IPS-18a (cell line): ENCODE data around the gene OTOGL.
"Not testable (repeated sequence)": the region's sequence is repeated elsewhere in the genome, so short reads cannot be mapped to it uniquely, and the experiment has no call there.

Source experiments
- H3K27ac ChIP-seq: one replicate; pipeline ENCODE4 v1.5.1; 2013; ENCODE audit warnings: low read length
- H3K27me3 ChIP-seq: one replicate; pipeline ENCODE4 v1.6.1; 2013; ENCODE audit warnings: mild to moderate bottlenecking, low read length; ENCODE audit not compliant: control insufficient read depth, insufficient read depth
- H3K36me3 ChIP-seq: one replicate; pipeline ENCODE4 v1.6.1; 2013; ENCODE audit warnings: low read depth, low read length; ENCODE audit not compliant: control insufficient read depth
- H3K4me1 ChIP-seq: one replicate; pipeline ENCODE4 v1.6.1; 2013; ENCODE audit warnings: low read depth, low read length; ENCODE audit not compliant: control insufficient read depth
- H3K4me3 ChIP-seq: one replicate; pipeline ENCODE4 v1.5.1; 2013; ENCODE audit warnings: low read length
- H3K9ac ChIP-seq: one replicate; pipeline ENCODE4 v1.6.1; 2013; ENCODE audit warnings: mild to moderate bottlenecking, low read length, moderate library complexity
- H3K9me3 ChIP-seq: one replicate; pipeline ENCODE4 v1.6.1; 2013; ENCODE audit warnings: low read depth, low read length; ENCODE audit not compliant: control insufficient read depth

Gene OTOGL

DNA sequence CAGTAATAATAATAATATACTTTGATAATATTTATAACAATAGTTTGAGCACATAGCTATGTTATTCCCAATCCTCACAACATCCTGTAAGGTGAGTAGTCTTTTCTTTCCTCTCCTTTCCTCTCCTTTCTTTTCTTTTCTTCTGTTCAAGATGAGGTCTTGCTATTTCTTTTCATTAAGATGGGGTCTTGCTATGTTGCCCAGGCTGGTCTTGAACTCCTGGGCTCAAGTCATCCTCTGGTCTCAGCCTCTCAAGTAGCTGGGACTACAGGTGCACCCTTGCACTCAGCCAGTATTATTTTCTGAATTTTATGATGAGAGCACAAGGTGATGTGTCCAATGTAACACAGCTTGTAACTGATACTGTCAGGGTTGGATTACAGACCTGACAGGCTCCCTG lies 134.6 kb downstream of the OTOGL start:
- Histone ChIP-seq H3K27me3 (no peaks in the 10 kb centered on the region), H3K27ac (no peak overlapping the region), H3K9ac (no peak overlapping the region), H3K4me3 (no peak overlapping the region), H3K4me1 (peaks cover 16% of the 10 kb centered on the region), H3K36me3 (no peaks in the 10 kb centered on the region), H3K9me3 (no peaks in the 10 kb centered on the region)

DNA sequence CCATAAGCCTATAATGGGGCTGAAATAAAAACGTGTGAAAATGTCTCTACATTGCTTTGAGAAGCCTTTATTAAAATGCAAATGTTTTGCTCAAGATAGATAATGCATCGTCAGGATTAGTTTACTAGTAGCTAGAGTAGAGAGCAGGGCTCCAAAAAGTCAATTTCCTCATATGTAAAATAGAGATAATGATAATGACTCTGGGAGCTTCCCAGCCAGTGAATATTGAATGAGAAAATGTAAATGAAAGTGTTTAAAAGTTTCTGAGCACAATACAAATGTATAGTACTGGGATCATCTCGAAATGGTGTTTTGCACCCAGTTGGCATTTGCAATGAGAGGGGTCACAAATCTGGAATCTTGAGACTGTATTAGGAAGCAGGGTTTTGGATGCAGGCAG lies 135.3 kb downstream of the OTOGL start:
- Histone ChIP-seq H3K9me3 (no peaks in the 10 kb centered on the region), H3K9ac (no peak overlapping the region), H3K4me1 (peaks cover 12% of the 10 kb centered on the region), H3K36me3 (no peaks in the 10 kb centered on the region), H3K27ac (no peak overlapping the region), H3K27me3 (no peaks in the 10 kb centered on the region), H3K4me3 (no peak overlapping the region)

DNA sequence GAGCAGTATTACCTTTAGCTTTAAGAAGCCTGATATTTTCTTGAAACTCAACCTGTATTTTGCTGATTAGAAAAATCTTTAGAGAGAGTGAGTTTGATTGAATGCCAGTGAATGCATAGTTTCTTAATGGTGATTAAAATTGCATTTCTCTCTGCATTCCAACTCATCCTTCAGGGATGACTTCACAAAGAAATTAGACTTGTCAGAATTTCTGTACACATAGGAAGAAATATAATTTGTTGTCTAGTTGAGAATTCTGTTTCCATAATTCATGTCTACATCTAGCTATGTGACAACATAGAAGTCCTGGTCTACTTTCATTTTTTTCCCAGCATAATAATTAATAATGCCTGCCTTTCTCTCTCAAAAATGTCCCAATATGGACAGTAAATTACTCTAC lies 136.6 kb downstream of the OTOGL start:
- H3K9me3 ChIP-seq, result no peaks in the 10 kb centered on the region
- H3K36me3 ChIP-seq, result no peaks in the 10 kb centered on the region
- H3K4me3 ChIP-seq, result no peak overlapping the region
- H3K27me3 ChIP-seq, result no peaks in the 10 kb centered on the region
- H3K4me1 ChIP-seq, result no peaks in the 10 kb centered on the region
- H3K27ac ChIP-seq, result no peak overlapping the region
- no peak overlapping the region for H3K9ac ChIP-seq

DNA sequence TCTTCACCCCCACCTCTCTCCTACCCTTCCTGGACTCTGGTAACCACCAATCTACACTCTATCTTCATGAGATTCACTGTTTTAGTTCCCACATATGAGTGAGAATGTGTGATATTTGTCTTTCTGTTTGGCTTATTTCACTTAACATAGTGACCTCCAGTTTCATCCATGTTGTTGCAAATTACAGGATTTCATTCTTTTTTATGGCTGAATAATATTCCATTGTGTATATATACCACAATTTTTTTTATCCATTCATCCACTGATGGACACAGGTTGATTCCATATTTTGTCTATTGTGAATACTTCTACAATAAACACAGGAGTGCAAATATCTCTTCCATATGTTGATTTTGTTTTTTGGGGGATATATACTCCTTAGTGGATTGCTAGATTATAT lies 140.5 kb downstream of the OTOGL start:
- no peak overlapping the region for H3K27ac ChIP-seq
- H3K36me3 ChIP-seq, result no peaks in the 10 kb centered on the region
- no peak overlapping the region for H3K9ac ChIP-seq
- no peaks in the 10 kb centered on the region for H3K9me3 ChIP-seq
- no peaks in the 10 kb centered on the region for H3K4me1 ChIP-seq
- no peak overlapping the region for H3K4me3 ChIP-seq
- no peaks in the 10 kb centered on the region for H3K27me3 ChIP-seq

DNA sequence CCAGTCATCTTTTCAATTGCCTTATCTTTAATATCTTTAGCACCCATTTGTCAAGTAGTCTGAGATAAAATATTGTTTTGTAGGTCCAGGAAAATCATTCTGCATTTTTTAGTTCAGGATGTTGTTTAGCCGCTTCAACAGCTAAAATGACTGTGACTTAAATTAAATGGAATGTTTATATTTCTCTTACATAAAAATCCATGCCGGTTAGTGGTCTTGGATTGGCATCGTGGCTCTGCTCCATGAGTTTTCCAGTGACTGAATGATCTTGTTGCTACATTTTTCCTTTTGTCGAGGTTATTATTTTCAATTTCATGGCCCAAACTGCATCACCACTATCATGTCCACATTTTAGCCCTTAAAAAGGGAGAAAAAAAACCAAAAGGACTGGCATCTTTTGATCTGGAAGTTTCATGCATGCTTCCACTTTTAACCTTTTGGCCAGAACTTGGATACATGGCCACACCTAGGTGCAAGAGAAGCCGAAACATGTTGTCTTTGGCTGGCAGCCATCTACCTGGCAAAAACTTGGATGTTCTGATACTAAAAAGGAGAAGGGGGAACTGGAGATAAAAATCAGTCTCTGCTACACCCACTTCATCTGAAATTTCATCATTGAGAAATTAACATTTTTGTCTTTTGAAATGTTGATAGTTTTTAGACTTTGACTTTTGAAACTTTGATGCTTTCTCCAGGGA lies 142.4 kb downstream of the OTOGL start:
- H3K27me3 ChIP-seq, result no peaks in the 10 kb centered on the region
- H3K27ac ChIP-seq, result no peak overlapping the region
- no peak overlapping the region for H3K4me3 ChIP-seq
- H3K9me3 ChIP-seq, result no peaks in the 10 kb centered on the region
- H3K36me3 ChIP-seq, result no peaks in the 10 kb centered on the region
- no peaks in the 10 kb centered on the region for H3K4me1 ChIP-seq
- no peak overlapping the region for H3K9ac ChIP-seq

DNA sequence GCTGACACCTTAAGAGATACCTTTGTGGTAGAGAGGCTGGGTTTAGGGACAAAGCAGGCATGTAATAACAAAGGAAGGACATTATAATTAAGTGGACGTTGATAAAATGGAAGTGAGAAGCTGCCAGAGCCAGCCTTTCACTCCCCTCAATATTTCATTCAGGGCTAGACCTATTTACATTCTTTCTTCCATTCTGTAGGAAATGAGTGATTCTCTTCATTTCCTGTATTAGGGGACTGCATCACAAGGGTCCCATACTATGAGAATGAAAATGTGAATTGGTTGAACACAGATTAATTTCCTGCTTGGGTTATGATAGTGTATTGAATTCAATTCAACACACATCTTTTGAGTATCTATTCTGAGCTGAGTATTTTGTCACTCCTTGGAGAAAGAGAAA lies 143.0 kb downstream of the OTOGL start:
- Histone ChIP-seq H3K9me3 (no peaks in the 10 kb centered on the region), H3K4me3 (no peak overlapping the region), H3K27me3 (no peaks in the 10 kb centered on the region), H3K36me3 (no peaks in the 10 kb centered on the region), H3K4me1 (no peaks in the 10 kb centered on the region), H3K27ac (no peak overlapping the region), H3K9ac (no peak overlapping the region)

DNA sequence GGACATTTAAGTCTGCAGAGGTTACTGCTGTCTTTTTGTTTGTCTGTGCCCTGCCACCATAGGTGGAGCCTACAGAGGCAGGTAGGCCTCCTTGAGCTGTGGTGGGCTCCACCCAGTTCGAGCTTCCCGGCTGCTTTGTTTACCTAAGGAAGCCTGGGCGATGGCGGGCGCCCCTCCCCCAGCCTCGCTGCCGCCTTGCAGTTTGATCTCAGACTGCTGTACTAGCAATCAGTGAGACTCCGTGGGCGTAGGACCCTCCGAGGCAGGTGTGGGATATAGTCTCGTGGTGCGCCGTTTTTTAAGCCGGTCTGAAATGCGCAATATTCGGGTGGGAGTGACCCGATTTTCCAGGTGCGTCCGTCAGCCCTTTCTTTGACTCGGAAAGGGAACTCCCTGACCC lies 150.2 kb downstream of the OTOGL start:
- not testable (repeated sequence) for H3K27ac ChIP-seq, H3K9me3 ChIP-seq, H3K36me3 ChIP-seq, H3K27me3 ChIP-seq, H3K4me1 ChIP-seq
- Histone ChIP-seq H3K9ac (peak overlapping the region; percentile 63), H3K4me3 (peak overlapping the region; percentile 58)

DNA sequence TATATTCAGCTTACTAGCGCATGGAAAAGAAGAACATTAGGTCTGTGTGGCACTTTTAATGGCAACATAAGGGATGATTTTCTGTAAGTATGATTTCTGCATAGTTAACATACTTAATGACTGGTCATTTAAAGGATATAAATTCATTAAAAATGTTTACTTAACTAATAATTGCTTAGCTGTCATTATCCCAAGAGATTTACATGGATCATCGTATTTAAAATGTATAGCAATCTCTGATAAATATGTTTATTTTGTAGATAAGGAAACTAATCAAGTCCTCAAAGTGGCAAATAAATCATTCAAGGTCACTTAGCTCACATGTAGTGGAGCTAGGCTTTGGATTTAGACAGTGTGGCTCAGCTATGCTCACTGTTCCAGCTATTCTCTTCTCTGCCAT lies 158.6 kb downstream of the OTOGL start:
- H3K27me3 ChIP-seq, result no peaks in the 10 kb centered on the region
- no peaks in the 10 kb centered on the region for H3K36me3 ChIP-seq
- no peak overlapping the region for H3K4me3 ChIP-seq
- H3K27ac ChIP-seq, result no peak overlapping the region
- no peaks in the 10 kb centered on the region for H3K9me3 ChIP-seq
- H3K4me1 ChIP-seq, result no peaks in the 10 kb centered on the region
- H3K9ac ChIP-seq, result no peak overlapping the region

DNA sequence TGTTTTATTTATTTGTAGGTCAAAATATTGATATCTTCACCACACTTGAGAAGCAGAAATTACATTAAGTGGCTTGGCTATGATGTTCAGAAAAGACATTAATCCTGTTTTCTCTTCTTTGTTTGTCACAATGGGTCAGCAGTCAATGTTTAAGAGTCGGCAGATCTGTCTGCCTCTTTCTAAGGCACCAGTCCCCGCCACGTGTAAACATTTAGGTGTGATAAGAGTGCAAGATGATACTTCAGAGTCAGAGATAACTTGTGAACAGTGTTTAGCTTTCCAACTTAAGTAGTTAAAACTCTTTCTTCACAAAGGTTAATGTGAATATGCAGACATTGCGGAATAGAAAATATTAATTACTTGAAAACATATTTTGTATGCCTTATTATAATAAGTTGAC lies 160.9 kb downstream of the OTOGL start:
- no peak overlapping the region for H3K4me3 ChIP-seq
- no peaks in the 10 kb centered on the region for H3K9me3 ChIP-seq
- no peak overlapping the region for H3K9ac ChIP-seq
- no peaks in the 10 kb centered on the region for H3K4me1 ChIP-seq
- no peak overlapping the region for H3K27ac ChIP-seq
- no peaks in the 10 kb centered on the region for H3K36me3 ChIP-seq
- no peaks in the 10 kb centered on the region for H3K27me3 ChIP-seq

DNA sequence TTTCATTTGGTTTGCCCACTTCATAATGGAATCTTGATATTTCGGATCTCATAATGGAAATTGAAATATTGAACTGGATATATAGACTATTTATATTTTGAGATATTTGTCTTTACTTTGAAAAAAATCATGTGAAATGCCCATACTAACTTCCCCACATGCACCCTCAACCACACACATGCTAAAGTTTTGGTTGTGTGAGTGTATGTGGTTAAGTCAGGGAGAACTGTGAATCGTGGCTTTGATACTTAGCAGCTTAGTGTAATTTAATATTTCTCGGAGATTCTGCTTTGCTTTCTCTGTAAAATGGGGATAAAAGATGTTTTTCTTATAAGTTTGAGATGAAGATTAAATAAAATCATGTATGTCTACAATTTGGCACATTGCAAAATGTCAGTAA lies 162.1 kb downstream of the OTOGL start:
- H3K27ac ChIP-seq, result no peak overlapping the region
- H3K9ac ChIP-seq, result no peak overlapping the region
- H3K4me3 ChIP-seq, result no peak overlapping the region
- H3K36me3 ChIP-seq, result no peaks in the 10 kb centered on the region
- no peaks in the 10 kb centered on the region for H3K9me3 ChIP-seq
- H3K27me3 ChIP-seq, result no peaks in the 10 kb centered on the region
- no peaks in the 10 kb centered on the region for H3K4me1 ChIP-seq

DNA sequence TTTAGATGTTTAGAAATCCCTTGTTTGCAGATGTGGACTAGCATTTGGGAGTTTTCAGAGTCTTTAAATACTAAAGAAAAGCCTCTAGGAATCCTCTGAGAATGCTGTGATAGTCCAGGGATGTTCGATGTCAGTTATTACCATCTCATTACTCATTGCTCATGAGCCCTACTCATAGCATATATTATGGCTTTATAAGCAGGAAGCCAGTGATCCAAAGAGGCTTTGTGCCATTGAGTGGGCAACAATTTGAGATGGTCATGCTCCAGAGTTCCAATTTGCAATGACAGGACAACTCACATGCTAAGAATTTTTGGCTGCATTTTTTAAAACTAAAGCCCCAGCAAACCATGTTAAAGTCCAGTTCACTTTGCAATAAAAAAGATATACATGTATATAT lies 163.0 kb downstream of the OTOGL start:
- Histone ChIP-seq H3K27ac (no peak overlapping the region), H3K36me3 (no peaks in the 10 kb centered on the region), H3K9ac (no peak overlapping the region), H3K4me3 (no peak overlapping the region), H3K9me3 (no peaks in the 10 kb centered on the region), H3K4me1 (no peaks in the 10 kb centered on the region), H3K27me3 (no peaks in the 10 kb centered on the region)

DNA sequence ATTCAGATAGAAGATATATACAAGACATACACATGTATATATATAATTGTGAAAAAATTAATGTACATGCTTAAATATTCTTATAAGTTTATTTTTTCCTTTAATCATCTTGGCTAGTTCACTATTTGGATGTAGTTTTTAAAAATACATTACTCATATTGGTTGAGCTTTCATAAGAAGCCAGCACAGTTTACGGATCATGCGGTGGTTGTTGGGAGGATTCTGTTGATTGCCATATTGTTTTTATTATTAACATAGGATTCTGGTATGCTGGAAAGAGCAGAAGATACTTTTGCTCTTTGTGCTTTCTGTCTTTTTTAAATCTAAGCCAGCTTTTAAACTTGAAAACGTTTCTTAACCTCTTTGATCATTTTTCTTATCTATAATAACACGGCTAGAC lies 163.4 kb downstream of the OTOGL start:
- no peaks in the 10 kb centered on the region for H3K4me1 ChIP-seq
- no peaks in the 10 kb centered on the region for H3K9me3 ChIP-seq
- H3K4me3 ChIP-seq, result no peak overlapping the region
- no peaks in the 10 kb centered on the region for H3K27me3 ChIP-seq
- no peak overlapping the region for H3K9ac ChIP-seq
- H3K36me3 ChIP-seq, result no peaks in the 10 kb centered on the region
- no peak overlapping the region for H3K27ac ChIP-seq
